Nucleus accumbens (tissue), 56 donors: ENCODE measurements around the gene IDI1.
A peak's percentile ranks its signal among the peaks of the same experiment; 100 is the strongest.
"Not testable (repeated sequence)": the region's sequence is repeated elsewhere in the genome, so short reads cannot be mapped to it uniquely, and the experiment has no call there.

Experiments
- DNase-seq, 56 donors: peaks; one replicate each; lab custom pipeline; 2025; lab: John Stamatoyannopoulos, UW

Gene IDI1

GRCh38 chr10:1064964-1065247 is 16.0 kb upstream of the IDI1 start:
- DNase-seq: no peak

- DNase-seq: peak in 8 of 56 donors; percentile 24 to 72 (median 36)
Observed at GRCh38 chr10:1063232-1063865, 14.4 kb upstream of the IDI1 start.

- DNase-seq: no peak
Observed at GRCh38 chr10:1061930-1062774, 13.2 kb upstream of the IDI1 start.

GRCh38 chr10:1059902-1060301 is 11.0 kb upstream of the IDI1 start:
- no peak for DNase-seq

- DNase-seq: no peak
Observed at GRCh38 chr10:1058017-1058416, 9.1 kb upstream of the IDI1 start.

- DNase-seq: no peak
Observed at GRCh38 chr10:1057106-1057657, 8.3 kb upstream of the IDI1 start.

- peak in 55 of 56 donors; percentile 30 to 90 (median 78) for DNase-seq
Observed at GRCh38 chr10:1056326-1057105, 7.6 kb upstream of the IDI1 start, which contains the start of gene WDR37. Gene WDR37, plus strand, starts transcription at chr10:1056385. Its CDS starts 15,771 bp downstream, at chr10:1072156.

- DNase-seq: no peak
Observed at GRCh38 chr10:1054684-1055083, 5.8 kb upstream of the IDI1 start.

GRCh38 chr10:1050554-1050953 is 1.6 kb upstream of the IDI1 start:
- no peak for DNase-seq

- no peak for DNase-seq
Observed at GRCh38 chr10:1050145-1050544, 1.2 kb upstream of the IDI1 start.

- DNase-seq: peak in 2 of 56 donors; percentile 68 to 69
Observed at GRCh38 chr10:1049425-1049958, 573 bp upstream of the IDI1 start.

GRCh38 chr10:1048349-1048731 is 579 bp downstream of the IDI1 start:
- DNase-seq: peak in 14 of 56 donors; percentile 40 to 80 (median 58)

- DNase-seq: peak in 1 of 56 donors; percentile 46
Observed at GRCh38 chr10:1047937-1048336, 982 bp downstream of the IDI1 start.

GRCh38 chr10:1045415-1045814 is 3.5 kb downstream of the IDI1 start:
- no peak for DNase-seq

GRCh38 chr10:1044964-1045363 is 4.0 kb downstream of the IDI1 start:
- DNase-seq: no peak

GRCh38 chr10:1044146-1044545 is 4.8 kb downstream of the IDI1 start:
- no peak for DNase-seq

GRCh38 chr10:1043532-1043995 is 5.4 kb downstream of the IDI1 start:
- peak in 3 of 56 donors; percentile 13 to 22 (median 20) for DNase-seq

- no peak for DNase-seq
Observed at GRCh38 chr10:1041514-1041913, 7.4 kb downstream of the IDI1 start.

GRCh38 chr10:1040133-1040532 is 8.8 kb downstream of the IDI1 start:
- no peak for DNase-seq

GRCh38 chr10:1038769-1039168 is 10.2 kb downstream of the IDI1 start:
- DNase-seq: not testable (repeated sequence)
